ENCODE results near the gene TSR1. TPM values are rescaled to one million over a fixed set of nuclear protein-coding genes. Genes with fewer than 3 reads are reported as not detected.
A peak's percentile ranks its signal among the peaks of the same experiment; 100 is the strongest.

TSR1 gene
- total and polyA plus RNA-seq, 2 experiments from 2014 or later: 34.0 to 52.6 TPM

- Histone ChIP-seq H3K27ac (peak within 1 kb of the TSS; percentile 93), H3K36me3 (peaks cover 13% of the 10 kb centered on the region), H3K4me3 (peak within 1 kb of the TSS; percentile 77), H3K27me3 (no peaks in the 10 kb centered on the region), H3K4me1 (ENCODE audit: low read depth) (no peaks in the 10 kb centered on the region), H3K9me3 (ENCODE audit: low read depth) (no peaks in the 10 kb centered on the region)
- peak; percentile 93 to 94 for DNase-seq (ENCODE audit: low read depth in 1 of 2, low spot score in 1 of 2)
- TF ChIP-seq CTCF (IDR thresholded peaks at IDR 0.05; ENCODE audit: low read depth, low read length): no peak
Measured at GRCh38 chr17:2303204-2304188, 32.8 kb downstream of the TSR1 start, which contains the start of the genes SMG6 and SRR. SMG6 (minus strand) TSS chr17:2303785; CDS start chr17:2303720, 65 bp downstream. SRR (plus strand) TSS chr17:2303950; CDS start chr17:2315561, 11,611 bp downstream.

GRCh38 chr17:2302778-2303203 is 33.5 kb downstream of the TSR1 start:
- TF ChIP-seq CTCF (IDR thresholded peaks at IDR 0.05; ENCODE audit: low read depth, low read length): no peak
- H3K4me1 ChIP-seq (ENCODE audit: low read depth): no peaks in the 10 kb centered on the region
- DNase-seq (ENCODE audit: low read depth in 1 of 2, low spot score in 1 of 2): peak in 1 of 2 donors; percentile 16
- peak overlapping the region; percentile 93 for H3K27ac ChIP-seq
- H3K4me3 ChIP-seq: peak overlapping the region; percentile 77
- H3K9me3 ChIP-seq (ENCODE audit: low read depth): no peaks in the 10 kb centered on the region
- no peaks in the 10 kb centered on the region for H3K27me3 ChIP-seq
- peaks cover 17% of the 10 kb centered on the region for H3K36me3 ChIP-seq

GRCh38 chr17:2299756-2300155 is 36.5 kb downstream of the TSR1 start:
- no peak overlapping the region for H3K27ac ChIP-seq
- no peak for DNase-seq (ENCODE audit: low read depth in 1 of 2, low spot score in 1 of 2)
- no peak for TF ChIP-seq CTCF (IDR thresholded peaks at IDR 0.05; ENCODE audit: low read depth, low read length)
- H3K4me3 ChIP-seq: no peak overlapping the region
- H3K4me1 ChIP-seq (ENCODE audit: low read depth): no peaks in the 10 kb centered on the region
- H3K36me3 ChIP-seq: peaks cover 42% of the 10 kb centered on the region
- no peaks in the 10 kb centered on the region for H3K9me3 ChIP-seq (ENCODE audit: low read depth)
- H3K27me3 ChIP-seq: no peaks in the 10 kb centered on the region

- H3K9me3 ChIP-seq (ENCODE audit: low read depth): no peaks in the 10 kb centered on the region
- DNase-seq (ENCODE audit: low read depth in 1 of 2, low spot score in 1 of 2): no peak
- no peaks in the 10 kb centered on the region for H3K4me1 ChIP-seq (ENCODE audit: low read depth)
- no peak overlapping the region for H3K4me3 ChIP-seq
- H3K27me3 ChIP-seq: no peaks in the 10 kb centered on the region
- no peak overlapping the region for H3K27ac ChIP-seq
- peaks cover 46% of the 10 kb centered on the region for H3K36me3 ChIP-seq
- no peak for TF ChIP-seq CTCF (IDR thresholded peaks at IDR 0.05; ENCODE audit: low read depth, low read length)
Measured at GRCh38 chr17:2299136-2299535, 37.1 kb downstream of the TSR1 start.

GRCh38 chr17:2297023-2297422 is 39.2 kb downstream of the TSR1 start:
- TF ChIP-seq CTCF (IDR thresholded peaks at IDR 0.05; ENCODE audit: low read depth, low read length): no peak
- no peak overlapping the region for H3K27ac ChIP-seq
- H3K9me3 ChIP-seq (ENCODE audit: low read depth): no peaks in the 10 kb centered on the region
- no peak for DNase-seq (ENCODE audit: low read depth in 1 of 2, low spot score in 1 of 2)
- H3K4me3 ChIP-seq: no peak overlapping the region
- H3K4me1 ChIP-seq (ENCODE audit: low read depth): no peaks in the 10 kb centered on the region
- H3K27me3 ChIP-seq: no peaks in the 10 kb centered on the region
- peaks cover 56% of the 10 kb centered on the region for H3K36me3 ChIP-seq
